Limb (tissue), 2 donors: ENCODE measurements around the gene MIEF2.

Source experiments
- DNase-seq, 2 donors: peaks; one replicate each; pipeline ENCODE4 v3.0.0-alpha.2; 2016; ENCODE audit errors: extremely low spot score in 2 of 2

MIEF2 gene

GRCh38 chr17:18234853-18235380 lies 25.5 kb upstream of the MIEF2 start:
- no peak for DNase-seq

GRCh38 chr17:18235743-18236256 lies 24.7 kb upstream of the MIEF2 start:
- DNase-seq, result no peak

- no peak for DNase-seq
Measured at GRCh38 chr17:18236494-18236893, 24.0 kb upstream of the MIEF2 start.

GRCh38 chr17:18237461-18237860 lies 23.0 kb upstream of the MIEF2 start:
- no peak for DNase-seq

- DNase-seq, result no peak
Measured at GRCh38 chr17:18238299-18238698, 22.2 kb upstream of the MIEF2 start.

- DNase-seq, result no peak
Measured at GRCh38 chr17:18240449-18240848, 20.0 kb upstream of the MIEF2 start.

GRCh38 chr17:18241229-18241871 lies 19.1 kb upstream of the MIEF2 start:
- no peak for DNase-seq

GRCh38 chr17:18245038-18245776 lies 15.3 kb upstream of the MIEF2 start:
- no peak for DNase-seq

GRCh38 chr17:18246109-18246725 lies 14.2 kb upstream of the MIEF2 start:
- DNase-seq, result no peak

GRCh38 chr17:18246880-18247612 lies 13.4 kb upstream of the MIEF2 start:
- DNase-seq, result peak in 1 of 2 donors; percentile 69

GRCh38 chr17:18247613-18248001 lies 12.9 kb upstream of the MIEF2 start:
- no peak for DNase-seq

GRCh38 chr17:18248300-18248731 lies 12.1 kb upstream of the MIEF2 start:
- DNase-seq, result peak; percentile 68 to 81

GRCh38 chr17:18248811-18249210 lies 11.7 kb upstream of the MIEF2 start:
- DNase-seq, result no peak

GRCh38 chr17:18250259-18250658 lies 10.2 kb upstream of the MIEF2 start:
- DNase-seq, result no peak

GRCh38 chr17:18250708-18251107 lies 9.8 kb upstream of the MIEF2 start:
- DNase-seq, result no peak

GRCh38 chr17:18251204-18251603 lies 9.3 kb upstream of the MIEF2 start:
- no peak for DNase-seq

- DNase-seq, result no peak
Measured at GRCh38 chr17:18252160-18252559, 8.3 kb upstream of the MIEF2 start.

GRCh38 chr17:18253187-18253884 lies 7.1 kb upstream of the MIEF2 start:
- DNase-seq, result no peak

- no peak for DNase-seq
Measured at GRCh38 chr17:18253947-18254821, 6.3 kb upstream of the MIEF2 start.
